NCI-H446 treated with DMSO at 0.1 percent for 48 hours (cell line): ENCODE measurements around the gene TPMT.

Experiments used
- DNase-seq: peaks from one replicate; lab custom pipeline; 2025; lab: John Stamatoyannopoulos, UW

Gene TPMT

GRCh38 chr6:18110162-18110561, 44.7 kb downstream of the TPMT start:
- DNase-seq: no peak

GRCh38 chr6:18107061-18107460, 47.8 kb downstream of the TPMT start:
- no peak for DNase-seq

GRCh38 chr6:18102783-18103509, 51.9 kb downstream of the TPMT start:
- peak; percentile 69 for DNase-seq

GRCh38 chr6:18101873-18102272, 53.0 kb downstream of the TPMT start:
- peak; percentile 64 for DNase-seq

- DNase-seq: no peak
Observed at GRCh38 chr6:18101271-18101670, 53.6 kb downstream of the TPMT start.

- no peak for DNase-seq
Observed at GRCh38 chr6:18100296-18100695, 54.6 kb downstream of the TPMT start.

GRCh38 chr6:18099511-18099910, 55.4 kb downstream of the TPMT start:
- no peak for DNase-seq

GRCh38 chr6:18096423-18096822, 58.5 kb downstream of the TPMT start:
- no peak for DNase-seq

GRCh38 chr6:18091382-18091781, 63.5 kb downstream of the TPMT start:
- DNase-seq: no peak

- no peak for DNase-seq
Observed at GRCh38 chr6:18090349-18090786, 64.5 kb downstream of the TPMT start.

- DNase-seq: no peak
Observed at GRCh38 chr6:18088419-18089296, 66.2 kb downstream of the TPMT start.

GRCh38 chr6:18087396-18088165, 67.3 kb downstream of the TPMT start:
- DNase-seq: no peak

GRCh38 chr6:18081025-18081668, 73.7 kb downstream of the TPMT start:
- DNase-seq: peak; percentile 10

- no peak for DNase-seq
Observed at GRCh38 chr6:18080544-18080943, 74.3 kb downstream of the TPMT start.

GRCh38 chr6:18078866-18079265, 76.0 kb downstream of the TPMT start:
- no peak for DNase-seq
